OCI-LY7 (cell line): ENCODE data around the gene KIF25. TPM values are rescaled to one million over a fixed set of nuclear protein-coding genes. Genes with fewer than 3 reads are reported as not detected.

Experiments
- BruUV-seq: library from RNA; stranded (reverse); fragments of 400-500 nt; replicated peaks from 2 replicates; lab custom pipeline; 2021; lab: Mats Ljungman, UMichigan
- CTCF ChIA-PET: fragments of 300-600 bp; sonication (Branson Sonifier 250); formaldehyde crosslinking; loops from one replicate; lab custom pipeline; 2022; ENCODE audit warnings: antibody characterized with exemption; ENCODE audit not compliant: unreplicated experiment; lab: Charles Lee
- POLR2A ChIA-PET: fragments of 300-600 bp; sonication (Branson Sonifier 250); formaldehyde crosslinking; loops from one replicate; lab custom pipeline; 2022; ENCODE audit warnings: antibody characterized with exemption; lab: Charles Lee
- DNase-seq: peaks from one replicate; pipeline ENCODE4 v3.0.0-alpha.2; 2015; ENCODE audit warnings: low spot score
- H2AFZ ChIP-seq: fragments of 200-600 bp; sonication (generic), shearing (Covaris generic); 2 replicates; pipeline ENCODE4 v1.6.1; 2014; ENCODE audit warnings: mild to moderate bottlenecking, antibody characterized with exemption, low read length, moderate library complexity
- H3K27ac ChIP-seq: fragments of 200-600 bp; sonication (generic); 2 replicates; pipeline ENCODE4 v1.5.1; 2014; ENCODE audit warnings: mixed run types, low read depth, mild to moderate bottlenecking, moderate library complexity, low read length, inconsistent platforms; ENCODE audit not compliant: poor library complexity, severe bottlenecking
- H3K36me3 ChIP-seq: fragments of 200-600 bp; sonication (generic); 2 replicates; pipeline ENCODE4 v1.6.1; 2014; ENCODE audit warnings: mild to moderate bottlenecking, antibody characterized with exemption, low read length, moderate library complexity, mixed read lengths; ENCODE audit not compliant: insufficient read depth
- H3K4me1 ChIP-seq: fragments of 200-600 bp; sonication (generic); 2 replicates; pipeline ENCODE4 v1.5.1; 2014; ENCODE audit warnings: mild to moderate bottlenecking, low read length; ENCODE audit not compliant: insufficient read depth, poor library complexity, severe bottlenecking
- H3K4me2 ChIP-seq: fragments of 200-600 bp; sonication (generic); 2 replicates; pipeline ENCODE4 v1.6.1; 2014; ENCODE audit warnings: mild to moderate bottlenecking, low read length
- H3K4me3 ChIP-seq: fragments of 200-600 bp; sonication (generic); 2 replicates; pipeline ENCODE4 v1.5.1; 2014; ENCODE audit warnings: mild to moderate bottlenecking, low read depth, low read length; ENCODE audit not compliant: poor library complexity, severe bottlenecking
- H3K79me2 ChIP-seq: fragments of 200-600 bp; sonication (generic); 2 replicates; pipeline ENCODE4 v1.6.1; 2016; ENCODE audit warnings: low read depth, mild to moderate bottlenecking, low read length, moderate library complexity, mixed read lengths; ENCODE audit not compliant: insufficient read depth
- H3K9me2 ChIP-seq: fragments of 200-600 bp; sonication (generic); 2 replicates; pipeline ENCODE4 v1.6.1; 2016; ENCODE audit warnings: mild to moderate bottlenecking, low read length, mixed read lengths; ENCODE audit not compliant: insufficient read depth
- H3K9me3 ChIP-seq: fragments of 200-600 bp; sonication (generic); 2 replicates; pipeline ENCODE4 v1.6.1; 2014; ENCODE audit warnings: mild to moderate bottlenecking, mixed run types, low read length, mixed read lengths
- H4K20me1 ChIP-seq: fragments of 200-600 bp; sonication (generic); 2 replicates; pipeline ENCODE4 v1.6.1; 2014; ENCODE audit warnings: mild to moderate bottlenecking, antibody characterized with exemption, low read length, moderate library complexity, mixed read lengths; ENCODE audit not compliant: insufficient read depth
- CTCF ChIP-seq: fragments of 200-600 bp; sonication (generic); conservative IDR thresholded peaks from 2 replicates; pipeline ENCODE4 v1.5.1; 2014; ENCODE audit warnings: mild to moderate bottlenecking, antibody characterized with exemption, low read length, moderate library complexity, mixed read lengths
- EZH2phosphoT487 ChIP-seq: fragments of 200-600 bp; sonication (generic); IDR thresholded peaks from 2 replicates; pipeline ENCODE4 v1.6.1; 2018; ENCODE audit warnings: low read depth, borderline replicate concordance, mild to moderate bottlenecking, mixed run types, antibody characterized with exemption, low read length, moderate library complexity, mixed read lengths
- intact Hi-C: fragments of 100-400 bp; cut with micrococcal nuclease; formaldehyde crosslinking; loops from one replicate; pipeline ENCODE4 v1.10.0; 2022; ENCODE audit not compliant: unreplicated experiment
- total RNA-seq, 2 experiments: library from RNA; depleted of rRNA in 1 of 2; stranded (reverse); fragments of >200 nt in 1 of 2; shearing (Covaris generic) in 1 of 2; gene quantifications; 2 replicates each; pipeline ENCODE4 v1.2.3, GENCODE V29; 2014 to 2022

KIF25 gene
- total RNA-seq, 2 experiments from 2014 or later: not detected

- Histone ChIP-seq H3K4me3 (no peak overlapping the region), H3K9me3 (no peaks in the 10 kb centered on the region), H4K20me1 (no peaks in the 10 kb centered on the region), H3K36me3 (no peaks in the 10 kb centered on the region), H3K4me1 (no peaks in the 10 kb centered on the region), H3K9me2 (no peaks in the 10 kb centered on the region), H2AFZ (no peak overlapping the region), H3K79me2 (no peaks in the 10 kb centered on the region), H3K4me2 (no peak overlapping the region), H3K27ac (no peak overlapping the region)
- DNase-seq: no peak
- CTCF ChIA-PET: no interaction called here
- no peak for TF ChIP-seq EZH2phosphoT487
- TF ChIP-seq CTCF: no peak
- intact Hi-C loops: no loop called here
- POLR2A ChIA-PET: no interaction called here
- no TSS peak for BruUV-seq
These were observed 47.2 kb downstream of the KIF25 start for GRCh38 chr6:168044521-168045130.

- TF ChIP-seq EZH2phosphoT487 (no peak), CTCF (no peak)
- no peaks in the 10 kb centered on the region for H3K36me3 ChIP-seq
- no peaks in the 10 kb centered on the region for H3K4me1 ChIP-seq
- no peaks in the 10 kb centered on the region for H4K20me1 ChIP-seq
- no peak for DNase-seq
- H3K9me3 ChIP-seq: no peaks in the 10 kb centered on the region
- CTCF ChIA-PET: no interaction called here
- BruUV-seq: no TSS peak
- no peak overlapping the region for H3K4me2 ChIP-seq
- no peak overlapping the region for H2AFZ ChIP-seq
- H3K4me3 ChIP-seq: no peak overlapping the region
- intact Hi-C loops: no loop called here
- H3K79me2 ChIP-seq: no peaks in the 10 kb centered on the region
- H3K27ac ChIP-seq: no peak overlapping the region
- no peaks in the 10 kb centered on the region for H3K9me2 ChIP-seq
- POLR2A ChIA-PET: no interaction called here
These were observed 47.7 kb downstream of the KIF25 start for GRCh38 chr6:168045141-168045691.
